Activated T-helper 1 cell treated with anti-CD3 and anti-CD28 coated beads, Interleukin-12 subunit alpha, Interleukin-12 subunit beta, Interleukin-2, Interleukin-4 antibody, amounts not matched to agents 30 ng/mL and 10 ng/mL and 1 ng/mL, durations not matched to agents 14 hours and 24 hours and 36 hours (primary cell): Measurements from ENCODE around the gene BMP8A. TPM values are rescaled to one million over a fixed set of nuclear protein-coding genes. Genes with fewer than 3 reads are reported as not detected.
"Not testable (repeated sequence)": the region's sequence is repeated elsewhere in the genome, so short reads cannot be mapped to it uniquely, and the experiment has no call there.

ENCODE experiments used
- DNase-seq: peaks from one replicate; pipeline ENCODE4 v3.0.0; 2021; ENCODE audit warnings: low spot score
- H3K27ac Mint-ChIP-seq: one replicate; pipeline ENCODE4 v1.8.0; 2021; ENCODE audit warnings: mild to moderate bottlenecking, mixed read lengths
- H3K27me3 Mint-ChIP-seq: one replicate; pipeline ENCODE4 v1.8.0; 2022; ENCODE audit warnings: mild to moderate bottlenecking, moderate library complexity, mixed read lengths; ENCODE audit not compliant: insufficient read depth
- H3K36me3 Mint-ChIP-seq: one replicate; pipeline ENCODE4 v1.8.0; 2021; ENCODE audit warnings: low read depth, mixed read lengths
- H3K4me1 Mint-ChIP-seq: one replicate; pipeline ENCODE4 v1.8.0; 2021; ENCODE audit warnings: low read depth, mixed read lengths
- H3K4me3 Mint-ChIP-seq: one replicate; pipeline ENCODE4 v1.8.0; 2021; ENCODE audit warnings: mild to moderate bottlenecking, moderate library complexity, mixed read lengths
- H3K9me3 Mint-ChIP-seq: one replicate; pipeline ENCODE4 v1.8.0; 2021; ENCODE audit warnings: mixed read lengths
- intact Hi-C: fragments of 100-400 bp; cut with micrococcal nuclease; formaldehyde crosslinking; loops from one replicate; pipeline ENCODE4 v1.15.1; 2024
- total RNA-seq: library from RNA; stranded (reverse); gene quantifications from 2 replicates; pipeline ENCODE4 v1.2.3, GENCODE V29; 2022

Gene BMP8A
- total RNA-seq, 1 donor from 2014 or later: not detected

DNA sequence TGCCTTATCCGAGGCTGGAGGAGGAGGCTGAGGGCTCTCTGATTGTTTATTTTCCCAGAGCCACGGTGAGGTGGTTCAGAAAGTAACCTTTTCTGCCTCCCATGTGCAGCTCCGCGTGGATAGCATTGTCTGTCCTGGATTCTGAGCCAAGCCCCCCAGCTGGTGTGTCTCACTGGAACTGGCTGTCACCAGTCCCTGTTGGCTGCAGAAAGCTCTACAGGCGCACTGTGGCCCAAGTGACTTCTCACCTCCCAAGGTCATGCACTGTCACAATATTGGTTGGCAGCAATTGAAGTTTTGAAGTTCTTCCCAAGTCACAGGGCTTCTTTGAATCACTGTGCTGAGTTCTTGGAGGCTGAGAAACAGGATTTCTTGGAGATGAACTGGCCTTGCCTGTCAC, 8.2 kb downstream of the BMP8A start:
- no peak overlapping the region for H3K27ac Mint-ChIP-seq
- no peaks in the 10 kb centered on the region for H3K4me1 Mint-ChIP-seq
- H3K4me3 Mint-ChIP-seq: no peak overlapping the region
- H3K36me3 Mint-ChIP-seq: no peaks in the 10 kb centered on the region
- no peaks in the 10 kb centered on the region for H3K9me3 Mint-ChIP-seq
- no peak for DNase-seq
- H3K27me3 Mint-ChIP-seq: peaks cover 12% of the 10 kb centered on the region
- intact Hi-C loops: loop anchor here (10.0 kb wide), 1 partner anchor 285 kb away; the partner anchor contains the start of gene BMP8B

DNA sequence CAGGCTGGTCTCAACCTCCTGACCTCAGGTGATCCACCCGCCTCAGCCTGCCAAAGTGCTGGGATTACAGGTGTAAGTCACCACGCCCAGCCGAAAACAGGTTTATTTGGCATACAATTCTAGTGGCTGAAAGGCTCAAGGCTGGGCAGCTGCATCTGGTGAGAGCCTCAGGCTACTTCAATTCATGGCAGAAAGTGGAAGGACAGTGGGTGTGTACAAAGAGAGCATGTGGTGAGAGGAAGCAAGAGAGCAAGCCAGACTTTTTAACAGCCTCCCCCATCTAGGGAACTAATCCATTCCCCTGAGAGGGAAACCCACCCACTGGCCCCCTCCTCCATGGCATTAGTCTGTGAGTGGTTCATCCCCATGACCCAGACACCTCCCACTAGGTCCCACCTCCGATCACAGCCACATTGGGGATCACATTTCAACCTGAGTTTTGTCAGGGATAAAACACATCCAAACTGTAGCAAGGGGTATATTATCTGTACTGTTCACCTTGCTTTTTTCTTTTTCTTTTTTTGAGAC, 9.5 kb downstream of the BMP8A start:
- Mint-ChIP-seq H3K4me1 (no peaks in the 10 kb centered on the region), H3K36me3 (no peaks in the 10 kb centered on the region), H3K9me3 (no peaks in the 10 kb centered on the region), H3K27ac (no peak overlapping the region), H3K4me3 (no peak overlapping the region), H3K27me3 (peaks cover 12% of the 10 kb centered on the region)
- no peak for DNase-seq
- intact Hi-C loops: no loop called here

DNA sequence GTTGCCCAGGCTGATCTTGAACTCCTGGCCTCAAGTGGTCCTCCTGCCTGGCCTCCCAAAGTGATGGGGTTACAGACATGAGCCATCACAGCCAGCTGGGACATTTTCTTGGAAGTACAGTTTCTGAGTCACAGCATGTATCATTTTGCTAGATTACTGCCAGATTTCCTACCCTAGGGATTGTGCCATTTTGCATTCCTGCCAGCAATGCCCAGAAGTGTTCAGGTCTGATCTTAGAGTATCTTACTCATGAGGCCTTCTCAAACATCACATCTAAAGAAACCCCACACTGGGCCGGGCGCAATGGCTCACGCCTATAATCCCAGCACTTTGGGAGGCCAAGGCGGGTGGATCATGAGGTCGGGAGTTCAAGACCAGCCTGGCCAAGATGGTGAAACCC, 10.2 kb downstream of the BMP8A start:
- Mint-ChIP-seq H3K4me1 (no peaks in the 10 kb centered on the region), H3K9me3 (no peaks in the 10 kb centered on the region), H3K4me3 (no peak overlapping the region), H3K36me3 (no peaks in the 10 kb centered on the region), H3K27me3 (peaks cover 12% of the 10 kb centered on the region), H3K27ac (no peak overlapping the region)
- DNase-seq: no peak
- intact Hi-C loops: no loop called here

DNA sequence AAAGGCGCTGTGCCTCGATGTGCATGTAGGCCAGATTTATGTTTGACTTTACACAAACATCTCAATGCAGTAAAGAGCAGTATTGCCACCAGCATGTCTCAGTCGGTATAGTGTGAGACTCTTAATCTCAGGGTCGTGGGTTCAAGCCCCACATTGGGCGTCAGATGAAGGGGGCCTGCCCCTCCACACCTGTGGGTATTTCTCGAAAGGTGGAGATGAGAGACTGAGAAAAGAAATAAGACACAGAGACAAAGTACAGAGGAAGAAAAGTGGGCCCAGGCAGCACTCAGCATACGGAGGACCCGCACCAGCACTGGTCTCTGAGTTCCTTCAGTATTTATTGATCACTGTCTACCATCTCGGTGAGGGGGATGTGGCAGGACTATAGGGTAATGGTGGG, 13.0 kb downstream of the BMP8A start:
- H3K27ac Mint-ChIP-seq, H3K4me1 Mint-ChIP-seq, H3K4me3 Mint-ChIP-seq, H3K9me3 Mint-ChIP-seq, H3K36me3 Mint-ChIP-seq, DNase-seq, intact Hi-C loops: not testable (repeated sequence)
- peaks cover 18% of the 10 kb centered on the region for H3K27me3 Mint-ChIP-seq

DNA sequence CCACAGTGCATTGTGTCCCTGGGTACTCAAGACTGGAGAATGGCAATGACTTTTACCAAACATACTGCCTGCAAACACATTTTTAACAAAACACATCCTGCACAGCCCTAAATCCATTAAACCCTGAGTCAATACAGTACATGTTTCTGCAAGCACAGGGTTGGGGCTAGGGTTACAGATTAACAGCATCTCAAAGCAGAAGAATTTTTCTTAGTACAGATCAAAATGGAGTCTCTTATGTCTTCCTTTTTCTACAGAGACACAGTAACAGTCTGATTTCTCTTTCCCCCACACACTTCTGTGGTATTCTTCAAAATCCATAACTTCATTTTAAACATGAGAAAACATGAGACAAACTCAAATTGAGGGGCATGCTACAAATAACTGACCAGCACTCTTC, 13.9 kb downstream of the BMP8A start:
- Mint-ChIP-seq H3K27me3 (peaks cover 21% of the 10 kb centered on the region), H3K27ac (no peak overlapping the region), H3K4me1 (peaks cover 9% of the 10 kb centered on the region), H3K9me3 (no peaks in the 10 kb centered on the region), H3K4me3 (no peak overlapping the region), H3K36me3 (no peaks in the 10 kb centered on the region)
- intact Hi-C loops: no loop called here
- no peak for DNase-seq

DNA sequence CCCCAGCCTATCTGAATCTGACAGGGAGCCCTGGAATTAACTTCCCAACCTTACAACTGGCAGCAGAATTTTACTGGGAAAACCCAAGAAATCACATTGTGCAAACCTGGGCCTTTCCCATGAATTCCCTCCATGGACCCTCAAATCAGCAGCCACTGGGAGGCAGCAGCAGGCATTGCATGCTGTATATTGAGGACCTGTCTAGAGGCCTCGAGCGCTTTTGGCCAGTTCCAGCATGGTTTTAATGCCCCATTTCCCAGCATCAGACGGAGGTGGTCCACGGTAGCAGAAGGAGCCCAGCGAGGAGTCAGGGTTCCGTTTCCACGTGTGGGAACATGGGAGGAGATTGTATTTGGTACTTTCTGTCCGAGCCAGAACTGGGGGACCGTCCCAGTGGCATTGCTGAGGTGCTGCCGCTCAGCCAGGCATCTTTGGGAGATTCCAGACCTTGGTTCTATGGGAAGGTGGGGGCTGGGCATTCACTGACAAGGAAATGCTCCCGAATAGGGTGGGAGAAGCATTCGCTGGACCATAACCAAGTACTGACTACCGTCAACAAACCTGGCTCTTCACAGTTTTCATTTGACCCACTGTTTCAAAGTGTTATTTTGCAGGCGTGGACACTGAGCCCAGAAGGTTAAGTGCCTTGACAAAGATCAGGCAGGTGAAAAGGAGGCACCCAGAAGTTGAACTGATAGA, 15.9 kb downstream of the BMP8A start:
- Mint-ChIP-seq H3K27me3 (peaks cover 15% of the 10 kb centered on the region), H3K27ac (no peak overlapping the region), H3K4me3 (no peak overlapping the region), H3K4me1 (peaks cover 9% of the 10 kb centered on the region), H3K9me3 (no peaks in the 10 kb centered on the region), H3K36me3 (no peaks in the 10 kb centered on the region)
- no peak for DNase-seq
- intact Hi-C loops: no loop called here

DNA sequence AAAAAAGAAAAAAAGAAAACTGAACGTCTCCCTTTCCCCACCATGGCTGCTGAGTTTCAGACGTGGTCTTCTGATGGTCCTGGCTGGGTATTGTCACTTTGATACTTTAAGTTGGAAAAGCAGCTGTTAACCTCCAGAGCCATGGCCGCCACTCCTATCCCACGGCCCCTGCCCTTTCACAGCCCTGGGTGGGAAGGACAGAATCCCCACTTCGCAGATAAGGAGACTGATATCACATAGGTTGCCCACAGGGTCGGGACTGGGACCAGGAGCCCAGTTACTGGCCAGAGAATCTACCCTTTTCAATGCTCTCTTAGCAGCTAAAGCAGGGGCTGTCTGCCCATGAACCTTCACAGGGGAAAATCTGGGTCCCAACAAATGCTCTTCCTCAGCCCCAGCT, 16.8 kb downstream of the BMP8A start:
- H3K36me3 Mint-ChIP-seq: no peaks in the 10 kb centered on the region
- H3K4me1 Mint-ChIP-seq: peaks cover 9% of the 10 kb centered on the region
- H3K4me3 Mint-ChIP-seq: no peak overlapping the region
- H3K9me3 Mint-ChIP-seq: no peaks in the 10 kb centered on the region
- intact Hi-C loops: no loop called here
- peaks cover 15% of the 10 kb centered on the region for H3K27me3 Mint-ChIP-seq
- H3K27ac Mint-ChIP-seq: no peak overlapping the region
- DNase-seq: no peak

DNA sequence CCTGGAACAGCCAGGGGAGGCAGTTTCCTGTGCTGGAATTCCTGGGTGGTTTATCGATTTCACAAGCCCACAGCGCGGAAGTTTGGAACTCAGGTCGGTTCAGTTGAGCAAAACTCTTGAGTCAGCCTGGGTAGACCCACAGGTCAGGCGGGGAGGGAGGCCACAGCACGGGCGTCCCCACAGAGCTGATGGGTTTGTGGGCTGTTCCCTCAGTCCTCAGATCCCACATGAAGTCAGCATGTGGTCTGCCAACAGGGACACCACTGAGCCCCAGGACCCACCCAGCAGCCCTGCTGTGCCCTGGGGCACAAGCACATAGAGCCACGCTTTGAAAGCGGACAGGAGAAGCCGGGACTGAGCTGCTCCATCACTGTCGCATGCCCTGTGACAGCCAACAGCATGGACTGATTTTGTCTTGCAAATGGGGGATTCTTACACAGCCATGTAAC, 17.4 kb downstream of the BMP8A start:
- no peak for DNase-seq
- H3K4me3 Mint-ChIP-seq: no peak overlapping the region
- H3K27me3 Mint-ChIP-seq: peaks cover 15% of the 10 kb centered on the region
- intact Hi-C loops: no loop called here
- no peaks in the 10 kb centered on the region for H3K9me3 Mint-ChIP-seq
- H3K36me3 Mint-ChIP-seq: no peaks in the 10 kb centered on the region
- no peak overlapping the region for H3K27ac Mint-ChIP-seq
- peaks cover 9% of the 10 kb centered on the region for H3K4me1 Mint-ChIP-seq

DNA sequence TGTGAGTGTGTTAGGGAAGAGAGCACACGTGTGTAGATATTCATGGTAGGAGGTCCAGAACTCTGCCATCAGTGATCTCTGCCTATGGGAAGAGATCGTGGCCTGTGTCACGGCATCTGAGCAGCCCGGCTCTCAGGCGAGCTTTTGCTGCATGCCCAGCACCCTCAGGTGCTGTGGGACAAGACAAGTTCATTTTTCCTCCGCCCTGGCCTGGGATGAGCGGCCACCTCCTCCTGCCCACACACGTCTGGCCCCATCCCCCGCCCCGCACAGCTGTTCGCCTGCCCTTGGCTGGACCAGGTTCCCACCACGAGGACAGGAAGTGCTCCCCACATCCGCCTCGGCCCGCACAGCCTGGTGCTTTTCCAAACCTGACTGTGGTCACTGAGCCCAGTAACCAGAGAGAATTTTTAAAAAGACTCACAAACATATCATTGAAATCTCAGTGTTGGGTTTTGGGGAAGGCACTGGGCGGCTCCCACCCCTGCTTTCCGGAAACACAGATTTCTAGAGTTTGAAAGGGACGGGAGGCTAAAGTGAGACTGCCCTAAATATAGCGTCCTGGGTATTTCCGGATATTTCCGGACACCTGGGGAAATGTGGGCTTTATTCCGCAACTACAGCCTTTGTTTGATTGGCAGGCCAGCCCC, 18.0 kb downstream of the BMP8A start:
- H3K36me3 Mint-ChIP-seq: no peaks in the 10 kb centered on the region
- intact Hi-C loops: no loop called here
- H3K27me3 Mint-ChIP-seq: peaks cover 15% of the 10 kb centered on the region
- no peaks in the 10 kb centered on the region for H3K9me3 Mint-ChIP-seq
- H3K27ac Mint-ChIP-seq: peak overlapping the region; percentile 63
- DNase-seq: no peak
- no peak overlapping the region for H3K4me3 Mint-ChIP-seq
- H3K4me1 Mint-ChIP-seq: peaks cover 9% of the 10 kb centered on the region

DNA sequence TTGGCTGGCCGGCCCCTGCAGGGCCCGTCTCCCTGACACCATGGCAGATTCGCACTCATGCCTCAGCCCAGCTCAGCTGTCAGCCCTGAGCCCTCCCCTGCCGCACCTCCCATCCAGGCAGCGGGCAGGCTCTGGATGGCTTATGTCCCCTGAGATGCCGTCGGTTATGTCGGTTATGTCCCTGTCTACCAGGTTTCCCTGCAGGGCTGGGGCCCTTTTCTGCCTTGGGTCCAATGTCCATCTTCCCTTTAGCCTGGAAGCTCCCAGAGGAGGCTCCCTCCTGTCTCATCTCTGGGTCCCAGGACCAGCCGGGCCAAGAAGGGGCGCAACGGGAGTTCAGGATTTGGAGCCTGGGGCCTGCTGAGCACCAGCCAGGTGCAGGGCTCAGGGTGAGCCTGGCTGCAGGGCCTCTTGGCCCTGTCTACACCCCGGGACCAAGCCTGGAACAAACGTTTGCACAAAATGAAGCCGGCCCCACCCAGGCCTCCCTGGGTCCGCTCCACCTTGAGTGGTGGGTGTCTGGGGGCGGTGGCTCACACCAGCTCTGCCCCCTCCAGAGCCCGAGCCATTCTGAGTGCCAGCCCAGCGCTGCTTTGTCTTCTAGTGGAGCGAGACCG, 19.2 kb downstream of the BMP8A start:
- H3K27ac Mint-ChIP-seq, DNase-seq, H3K4me1 Mint-ChIP-seq, H3K4me3 Mint-ChIP-seq, intact Hi-C loops, H3K36me3 Mint-ChIP-seq, H3K9me3 Mint-ChIP-seq: not testable (repeated sequence)
- peaks cover 17% of the 10 kb centered on the region for H3K27me3 Mint-ChIP-seq

DNA sequence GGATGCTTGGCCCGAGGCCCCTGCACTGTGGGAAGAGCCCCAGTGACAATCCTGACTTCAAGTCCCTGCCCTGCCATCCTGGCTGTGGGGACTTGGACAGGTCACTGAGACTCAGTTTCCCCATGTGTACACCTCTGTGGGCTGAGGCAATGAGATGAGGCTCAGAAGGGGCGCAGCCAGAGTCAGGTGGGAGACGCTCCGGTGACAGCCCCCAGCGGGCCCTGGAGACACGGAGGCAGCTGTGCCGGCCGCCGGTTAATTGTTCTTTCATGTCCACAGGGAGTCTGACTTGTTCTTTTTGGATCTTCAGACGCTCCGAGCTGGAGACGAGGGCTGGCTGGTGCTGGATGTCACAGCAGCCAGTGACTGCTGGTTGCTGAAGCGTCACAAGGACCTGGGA, 20.0 kb downstream of the BMP8A start:
- H3K4me1 Mint-ChIP-seq: not testable (repeated sequence)

DNA sequence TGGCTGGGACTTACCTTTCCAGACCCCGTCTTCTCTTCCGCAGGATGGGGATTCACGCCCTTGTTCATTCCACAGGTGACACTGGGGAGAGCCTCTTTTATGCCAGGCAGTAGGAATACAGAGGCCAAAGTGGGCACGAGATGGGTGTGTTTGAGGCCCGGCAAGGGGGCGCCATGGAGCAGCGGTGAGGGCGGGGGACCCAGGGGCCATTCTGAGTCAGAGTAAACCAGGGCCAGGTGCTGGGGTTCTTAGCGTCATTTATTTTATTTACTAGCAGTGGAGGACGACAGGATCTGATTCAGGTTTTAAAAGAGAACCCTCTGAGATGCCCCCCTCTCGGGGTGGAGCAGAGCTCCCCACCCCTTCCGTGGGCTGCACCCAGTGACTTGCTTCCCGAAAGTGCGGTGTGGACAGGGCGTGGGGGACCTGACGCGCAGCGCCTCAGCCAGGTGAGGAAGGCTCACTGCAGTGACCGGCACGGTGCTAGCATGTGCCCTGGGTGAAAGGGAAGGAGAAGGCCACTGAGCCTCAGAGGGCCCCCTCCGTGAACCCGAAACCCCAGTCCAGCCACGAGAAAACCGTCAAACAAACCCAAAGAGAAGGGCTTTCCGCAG, 20.9 kb downstream of the BMP8A start:
- peaks cover 16% of the 10 kb centered on the region for H3K27me3 Mint-ChIP-seq
- H3K27ac Mint-ChIP-seq, H3K4me3 Mint-ChIP-seq, intact Hi-C loops, DNase-seq, H3K36me3 Mint-ChIP-seq, H3K4me1 Mint-ChIP-seq, H3K9me3 Mint-ChIP-seq: not testable (repeated sequence)

More for the DNA sequence above, 20.0 kb downstream of the BMP8A start:
- H3K36me3 Mint-ChIP-seq, intact Hi-C loops, H3K27ac Mint-ChIP-seq, H3K9me3 Mint-ChIP-seq, H3K4me3 Mint-ChIP-seq, DNase-seq: not testable (repeated sequence)
- H3K27me3 Mint-ChIP-seq: peaks cover 17% of the 10 kb centered on the region

DNA sequence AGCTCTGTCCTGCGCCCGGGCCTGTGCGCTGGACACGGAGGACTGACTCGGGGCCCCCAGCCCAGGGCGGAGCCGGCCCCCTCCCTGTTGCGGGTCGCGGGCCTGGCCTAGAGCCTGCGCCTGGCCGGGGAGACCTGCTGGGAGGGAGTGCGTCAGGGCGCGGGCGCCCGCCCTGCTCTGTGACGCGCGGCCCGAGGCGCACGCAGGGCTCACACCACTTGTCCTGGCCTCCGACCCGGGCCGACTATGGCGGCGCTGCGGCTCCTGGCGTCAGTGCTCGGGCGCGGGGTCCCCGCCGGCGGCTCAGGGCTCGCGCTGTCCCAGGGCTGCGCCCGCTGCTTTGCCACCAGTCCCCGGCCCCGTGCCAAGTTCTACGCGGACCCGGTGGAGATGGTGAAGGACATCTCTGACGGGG, 23.3 kb downstream of the BMP8A start:
- H3K27ac Mint-ChIP-seq, H3K9me3 Mint-ChIP-seq, intact Hi-C loops, DNase-seq, H3K4me1 Mint-ChIP-seq, H3K4me3 Mint-ChIP-seq, H3K27me3 Mint-ChIP-seq, H3K36me3 Mint-ChIP-seq: not testable (repeated sequence)
